ENCODE measurements around the gene NREP.

NREP gene

DNA sequence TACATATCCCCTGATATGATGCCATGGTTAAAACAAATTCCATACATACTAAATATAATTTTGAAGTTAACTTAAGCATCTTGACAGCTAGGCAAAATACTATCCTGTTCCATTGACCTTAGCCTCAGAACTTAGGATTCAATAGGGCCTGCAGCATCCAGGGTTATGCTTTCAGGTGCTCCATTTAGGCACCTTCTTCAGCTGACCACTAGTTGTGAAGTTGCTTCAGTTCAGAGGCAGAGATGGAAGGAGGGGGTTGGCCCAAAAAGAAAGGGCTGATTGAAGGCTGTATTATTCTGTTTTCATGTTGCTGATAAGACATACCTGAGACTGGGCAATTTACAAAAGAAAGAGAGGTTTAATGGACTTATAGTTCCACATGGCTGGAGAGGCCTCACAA, 7.0 kb upstream of the NREP start:
- DNase-seq: no peak

GRCh38 chr5:111762895-111763294, 5.9 kb upstream of the NREP start:
- no peak for DNase-seq

GRCh38 chr5:111758284-111758628, 1.3 kb upstream of the NREP start:
- no peak for DNase-seq

DNA sequence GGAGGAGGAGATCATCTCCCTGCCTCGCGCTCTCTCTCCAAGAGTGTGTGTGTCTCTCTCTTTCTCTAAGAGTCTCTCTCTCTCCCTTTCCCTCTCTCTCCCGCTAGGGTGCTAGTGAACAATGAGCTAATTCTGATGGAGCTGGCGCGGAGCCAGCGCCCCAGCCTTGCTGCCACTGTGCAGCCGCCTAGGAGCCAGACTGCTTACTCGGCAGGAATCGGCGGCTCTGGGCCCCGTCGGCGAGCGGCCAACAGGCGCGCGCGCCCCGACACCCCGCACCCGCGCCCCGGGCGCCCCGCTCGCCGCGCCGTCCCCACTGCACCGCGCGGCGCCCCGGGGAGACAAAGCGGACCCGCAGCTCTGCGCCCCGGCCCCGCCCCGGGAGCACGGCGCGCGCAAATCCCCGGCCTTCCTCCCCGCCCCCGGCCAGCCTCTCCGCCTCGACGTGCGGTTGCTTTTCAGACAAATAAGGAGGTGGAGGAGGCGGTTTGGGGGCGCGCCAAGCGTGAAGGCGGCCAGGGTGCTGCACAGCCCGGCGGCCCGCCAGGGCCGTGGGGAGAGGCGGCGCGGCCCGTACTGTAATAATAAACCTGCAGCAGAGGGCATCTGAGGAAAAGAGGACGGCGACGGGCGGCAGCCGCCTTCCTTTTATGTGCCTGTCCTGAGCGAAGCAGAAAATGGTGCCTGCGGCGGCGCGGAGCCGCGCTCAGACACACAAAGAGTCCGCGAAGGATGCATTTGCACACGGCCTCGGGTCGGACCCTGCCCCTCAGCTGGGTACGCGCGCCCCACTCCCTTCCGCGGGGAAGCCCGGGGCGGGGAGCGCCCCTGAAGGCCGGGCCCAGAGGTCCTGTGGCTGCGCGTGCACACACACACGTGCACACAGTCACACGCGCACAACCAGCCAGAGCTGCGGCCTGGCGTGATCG, 625 bp upstream of the NREP start:
- no peak for DNase-seq

DNA sequence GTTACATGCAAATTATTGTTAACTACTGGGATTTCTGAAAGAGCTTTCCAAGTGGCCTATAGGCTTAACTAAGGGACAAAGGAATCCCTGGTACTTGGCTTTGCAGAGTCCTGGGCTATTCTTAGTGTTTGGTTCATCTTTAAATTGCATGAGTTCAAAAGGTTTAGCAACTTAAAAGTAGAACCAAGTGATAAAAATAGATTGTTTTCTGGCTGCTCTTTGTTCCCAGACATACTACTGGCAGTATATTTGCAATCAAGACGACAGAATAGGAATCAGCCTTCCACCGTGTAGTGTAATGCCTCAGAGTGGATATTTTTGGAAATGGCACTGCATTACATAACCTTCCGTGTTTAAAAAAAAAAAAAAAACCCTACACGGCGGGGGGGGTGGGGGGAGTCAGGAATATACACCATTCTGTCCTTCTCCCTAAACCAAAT, 1.0 kb downstream of the NREP start:
- DNase-seq: no peak

- DNase-seq: no peak
These were observed 1.6 kb downstream of the NREP start for GRCh38 chr5:111755345-111755941.

DNA sequence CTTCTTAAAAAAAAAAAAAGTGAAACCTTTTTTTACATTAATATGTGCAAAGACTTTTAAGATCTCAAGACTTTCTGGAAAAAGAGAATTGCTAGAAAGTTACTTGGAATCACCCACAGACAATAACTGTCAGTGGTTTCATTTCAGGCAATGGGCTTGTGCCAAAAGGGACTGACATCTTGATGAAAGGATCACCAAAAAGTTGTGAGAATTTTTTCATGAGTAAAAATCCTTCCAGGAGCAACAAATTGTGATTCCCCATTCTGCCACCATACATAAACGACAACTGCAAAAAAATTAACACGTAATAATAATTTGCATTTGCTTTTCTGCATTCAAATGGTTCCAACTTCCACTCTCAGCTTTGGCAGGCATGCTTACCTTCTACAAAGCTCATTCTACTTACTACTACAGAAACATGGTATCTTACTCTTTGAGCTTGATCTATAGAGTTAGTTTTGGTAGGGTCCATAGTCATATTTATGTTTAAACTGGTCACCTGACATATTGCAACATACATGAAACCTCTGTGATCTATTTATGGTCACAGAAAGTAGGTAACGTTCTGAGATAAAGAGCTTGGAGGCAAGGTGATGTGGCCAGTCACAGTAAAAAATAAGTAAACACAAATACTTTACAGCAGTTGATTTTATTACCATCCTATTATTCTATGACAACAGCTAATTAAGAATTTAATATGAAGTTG, 3.0 kb downstream of the NREP start:
- no peak for DNase-seq

DNA sequence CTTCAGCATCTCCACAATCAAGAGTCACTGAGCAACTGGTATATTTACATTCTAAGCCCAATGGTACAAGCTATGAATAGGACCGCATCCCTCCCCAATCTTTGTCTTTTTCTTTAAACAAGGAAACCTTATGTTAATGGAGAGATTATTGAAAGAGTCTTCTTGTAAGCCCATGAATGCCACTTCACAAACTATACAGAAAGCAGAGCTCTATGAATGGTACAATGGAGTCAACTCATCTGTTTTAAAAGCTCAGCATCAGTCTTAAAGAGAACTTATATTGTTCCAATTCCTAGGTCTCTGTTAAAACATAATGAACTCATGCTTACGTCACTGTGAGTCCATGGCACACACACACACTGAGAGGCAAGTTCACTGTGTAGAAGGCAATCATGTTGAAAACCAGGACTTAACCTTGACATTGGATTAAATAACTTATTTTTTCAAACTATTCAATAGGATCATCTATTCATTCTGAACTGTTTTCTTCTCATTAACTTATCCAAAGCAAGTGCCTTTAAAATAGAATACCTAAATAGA, 4.5 kb downstream of the NREP start:
- no peak for DNase-seq

GRCh38 chr5:111749303-111750026, 7.5 kb downstream of the NREP start:
- no peak for DNase-seq

DNA sequence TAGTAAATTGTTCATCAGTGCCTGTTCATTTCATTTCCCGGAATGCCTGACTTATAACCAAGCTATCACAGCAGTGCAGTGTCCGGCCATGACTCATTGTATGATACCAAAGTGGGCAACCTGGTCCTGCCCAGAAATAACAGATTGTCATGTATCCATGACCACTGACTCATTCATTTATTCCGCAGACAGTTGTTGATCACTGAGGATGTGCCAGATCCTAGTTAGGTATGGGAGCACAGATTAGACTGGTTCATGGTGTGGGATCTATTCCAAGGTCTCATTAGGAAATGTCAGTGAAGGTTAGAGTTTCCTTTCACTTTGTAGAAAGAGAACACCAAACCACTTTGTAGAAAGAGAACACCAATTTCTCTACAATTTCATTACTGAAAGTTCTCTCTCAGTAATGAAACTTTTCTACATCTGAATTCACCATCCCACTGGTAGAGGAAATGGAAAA, 8.7 kb downstream of the NREP start:
- DNase-seq: no peak

GRCh38 chr5:111747337-111747736, 9.7 kb downstream of the NREP start:
- no peak for DNase-seq

- no peak for DNase-seq
These were observed 10.2 kb downstream of the NREP start for GRCh38 chr5:111746791-111747190.

- no peak for DNase-seq
These were observed 11.8 kb downstream of the NREP start for GRCh38 chr5:111745075-111745739.

DNA sequence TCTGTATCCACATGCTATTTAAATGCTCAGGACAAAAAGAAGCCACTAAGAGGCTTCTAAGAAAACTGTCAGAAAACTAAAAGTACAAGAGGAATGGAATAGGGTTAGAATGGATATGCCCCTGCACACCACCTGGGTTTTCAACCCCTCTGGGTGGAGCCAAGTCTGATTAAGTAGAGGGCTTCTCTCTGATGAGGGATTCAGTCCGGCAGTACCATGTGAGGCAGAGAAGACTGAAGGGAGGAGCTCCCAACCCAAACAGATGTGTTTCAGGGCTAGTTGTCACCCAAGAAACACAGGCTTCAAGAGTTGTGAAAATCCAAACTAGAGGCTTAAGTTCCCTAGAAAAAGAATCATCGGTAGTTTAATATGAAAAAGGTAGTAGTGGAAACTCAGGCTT, 12.5 kb downstream of the NREP start:
- DNase-seq: no peak

GRCh38 chr5:111743988-111744387, 13.0 kb downstream of the NREP start:
- no peak for DNase-seq

DNA sequence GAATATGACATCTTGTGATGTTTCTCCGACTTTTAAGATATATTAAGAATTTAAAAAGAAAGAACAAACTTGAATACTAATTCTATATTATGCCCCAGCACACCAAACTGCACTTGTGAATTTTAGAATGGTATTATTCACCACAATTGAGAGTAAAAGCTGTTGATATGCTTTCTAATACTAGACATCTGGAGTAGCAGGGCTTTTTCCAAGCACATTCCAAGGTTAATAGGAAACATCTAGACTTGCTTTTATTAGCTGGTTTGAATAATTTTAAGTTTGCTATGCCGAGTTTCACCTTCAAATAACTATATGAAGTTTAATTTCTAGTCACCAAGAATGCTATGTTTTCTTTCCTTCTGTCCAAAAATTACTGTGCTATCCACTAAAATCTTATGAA, 13.5 kb downstream of the NREP start:
- no peak for DNase-seq

DNA sequence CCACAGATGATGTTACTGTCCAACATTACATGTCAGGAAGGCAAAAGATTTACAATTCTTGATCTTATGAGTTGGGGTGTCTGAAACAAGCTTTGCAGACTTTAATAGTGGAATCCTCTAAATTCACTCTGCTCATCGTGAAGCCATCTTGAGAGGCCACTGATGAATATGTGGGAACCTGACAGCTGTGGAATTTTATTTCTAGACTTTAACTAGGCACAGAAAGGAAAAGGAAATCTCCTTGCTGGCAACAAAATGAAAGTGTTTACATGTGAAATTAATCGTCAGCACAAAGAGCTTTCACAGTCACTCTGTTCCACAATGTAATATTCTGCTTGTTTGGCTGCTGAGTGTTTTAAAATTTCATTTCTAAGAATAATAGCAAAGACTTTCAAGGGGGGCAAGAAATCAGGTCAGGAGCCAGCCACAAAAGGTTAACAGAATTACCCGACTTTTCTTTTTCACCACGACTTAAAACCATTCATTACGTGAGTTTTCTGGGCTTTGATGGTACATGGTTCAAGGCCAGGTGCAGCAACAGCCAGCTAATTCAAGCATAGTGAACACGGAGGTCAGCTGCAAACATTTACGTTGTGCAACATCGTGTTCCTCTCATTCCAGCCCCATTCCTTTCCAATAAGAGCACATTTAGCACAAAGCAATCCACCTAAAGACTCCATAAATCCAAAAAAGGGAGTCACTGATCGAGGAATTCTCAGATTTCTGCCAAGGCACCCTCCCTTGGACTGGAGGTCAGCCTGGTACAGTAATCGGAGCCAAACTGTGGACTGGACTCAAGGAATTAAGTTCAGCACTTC, 14.6 kb downstream of the NREP start:
- no peak for DNase-seq

- DNase-seq: no peak
These were observed 15.7 kb downstream of the NREP start for GRCh38 chr5:111741278-111741677.

DNA sequence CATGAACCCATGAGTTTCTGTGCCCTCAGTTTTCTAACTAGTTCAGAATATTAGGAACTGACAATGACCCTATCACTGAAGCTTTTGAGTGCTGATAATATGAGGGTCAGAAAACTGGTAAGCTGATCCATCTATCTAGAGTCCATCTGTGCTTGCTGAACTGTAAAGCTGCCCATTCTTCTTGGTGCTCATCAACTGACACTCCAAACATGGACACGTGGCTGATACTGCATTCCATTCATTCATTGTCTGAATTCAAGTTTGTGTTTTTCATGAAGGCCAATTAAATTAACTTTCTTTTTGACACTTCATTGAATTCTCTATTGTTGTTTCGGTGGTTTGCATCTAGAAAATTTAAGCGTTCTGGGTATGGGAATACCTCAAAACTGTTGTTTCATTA, 17.6 kb downstream of the NREP start:
- no peak for DNase-seq

DNA sequence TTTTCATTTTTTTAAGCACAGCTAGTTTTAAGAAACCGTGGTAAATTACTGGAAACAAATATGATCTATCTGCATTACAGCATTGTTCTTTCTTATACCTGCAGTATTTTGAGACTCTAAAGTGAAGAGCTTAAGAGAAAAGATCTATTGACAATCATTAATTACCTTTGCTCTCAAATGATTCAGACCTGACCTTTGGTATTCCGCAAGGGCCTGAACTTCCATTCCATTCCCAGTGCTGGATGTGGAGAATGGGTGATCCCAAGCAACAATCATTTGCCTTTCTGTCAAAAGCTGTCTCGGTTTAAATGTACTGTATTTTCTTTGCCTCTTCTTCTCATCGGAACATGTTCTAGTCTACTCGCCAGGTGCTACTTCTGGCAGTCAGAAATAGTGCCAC, 18.9 kb downstream of the NREP start:
- DNase-seq: no peak

DNA sequence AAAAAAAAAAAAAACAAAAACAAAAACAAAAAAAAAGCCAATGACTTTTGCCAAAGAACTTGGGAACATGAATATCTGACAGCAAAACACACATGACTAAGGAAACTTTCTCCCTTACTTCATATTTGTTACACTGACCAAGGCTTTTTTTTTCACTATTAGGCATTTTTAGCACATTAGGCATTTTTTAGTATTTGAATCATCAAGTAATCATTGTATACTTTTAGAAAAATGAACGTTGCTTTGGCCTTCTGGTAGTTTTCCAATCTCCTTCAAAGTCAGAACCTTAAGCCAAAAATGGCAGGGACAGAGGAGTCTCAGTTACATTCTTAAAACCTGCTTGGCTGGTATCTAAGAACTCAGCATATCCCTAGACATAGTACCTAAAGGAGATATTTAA, 19.3 kb downstream of the NREP start:
- DNase-seq: no peak
